ENCODE results near the gene FCGR3B. TPM values are rescaled to one million over a fixed set of nuclear protein-coding genes. Genes with fewer than 3 reads are reported as not detected.
"Not testable (repeated sequence)": the region's sequence is repeated elsewhere in the genome, so short reads cannot be mapped to it uniquely, and the experiment has no call there.

Gene FCGR3B
- total and polyA plus RNA-seq, 4 donors = 0.41 to 13.4 (median 5.8) TPM

GRCh38 chr1:161582882-161583281 lies 48.1 kb downstream of the FCGR3B start:
- H3K4me1 ChIP-seq (ENCODE audit: control insufficient read depth in 1 of 2, insufficient read depth in 2 of 2, low read length in 2 of 2); H3K9me3 ChIP-seq (ENCODE audit: control insufficient read depth, low read length); H3K36me3 ChIP-seq (ENCODE audit: control insufficient read depth in 1 of 2, insufficient read depth in 2 of 2, low read length in 1 of 2); ATAC-seq (ENCODE audit: low FRiP score); H3K4me3 ChIP-seq (ENCODE audit: low read length in 2 of 2); DNase-seq; H3K27me3 ChIP-seq (ENCODE audit: control insufficient read depth in 1 of 2, insufficient read depth in 2 of 2, low read length in 1 of 2); intact Hi-C loops (cut with DNase I); H3K27ac ChIP-seq (ENCODE audit: low read depth in 1 of 2, low read length in 2 of 2): not testable (repeated sequence)
- WGBS, 2 donors = no CpG with 5 or more reads among the region's 4 CpGs

DNA sequence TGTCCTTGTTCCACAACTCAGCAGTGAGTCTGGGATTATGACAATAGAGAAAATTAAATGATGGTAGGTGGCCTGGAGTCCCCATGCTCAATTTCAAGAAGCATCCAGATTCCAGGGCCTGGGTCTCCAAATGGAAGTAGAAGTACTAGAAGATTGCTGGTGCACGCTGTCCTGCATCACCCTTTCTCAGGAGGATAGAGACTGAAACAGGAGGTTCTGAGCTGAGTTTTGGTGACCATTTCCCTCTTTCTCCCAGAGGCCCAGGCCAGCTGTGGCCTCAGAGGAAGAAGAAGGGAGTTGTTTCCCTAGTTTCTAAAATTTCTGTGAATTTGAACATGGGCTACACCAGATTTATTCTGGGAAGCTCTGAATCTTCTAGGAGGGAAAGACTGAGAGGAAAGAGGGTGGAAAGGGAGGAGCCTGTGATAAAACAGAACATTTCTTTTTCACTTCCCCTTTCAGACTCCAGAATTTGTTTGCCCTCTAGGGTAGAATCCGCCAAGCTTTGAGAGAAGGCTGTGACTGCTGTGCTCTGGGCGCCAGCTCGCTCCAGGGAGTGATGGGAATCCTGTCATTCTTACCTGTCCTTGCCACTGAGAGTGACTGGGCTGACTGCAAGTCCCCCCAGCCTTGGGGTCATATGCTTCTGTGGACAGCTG lies 50.0 kb downstream of the FCGR3B start:
- H3K9me3 ChIP-seq (ENCODE audit: control insufficient read depth, low read length); ATAC-seq (ENCODE audit: low FRiP score); H3K4me3 ChIP-seq (ENCODE audit: low read length in 2 of 2); H3K4me1 ChIP-seq (ENCODE audit: control insufficient read depth in 1 of 2, insufficient read depth in 2 of 2, low read length in 2 of 2); H3K27ac ChIP-seq (ENCODE audit: low read depth in 1 of 2, low read length in 2 of 2); intact Hi-C loops (cut with DNase I); H3K36me3 ChIP-seq (ENCODE audit: control insufficient read depth in 1 of 2, insufficient read depth in 2 of 2, low read length in 1 of 2); H3K27me3 ChIP-seq (ENCODE audit: control insufficient read depth in 1 of 2, insufficient read depth in 2 of 2, low read length in 1 of 2); DNase-seq: not testable (repeated sequence)
- WGBS, 2 donors = no CpG with 5 or more reads among the region's 4 CpGs

- H3K9me3 ChIP-seq (ENCODE audit: control insufficient read depth, low read length); H3K36me3 ChIP-seq (ENCODE audit: control insufficient read depth in 1 of 2, insufficient read depth in 2 of 2, low read length in 1 of 2); H3K27me3 ChIP-seq (ENCODE audit: control insufficient read depth in 1 of 2, insufficient read depth in 2 of 2, low read length in 1 of 2); H3K4me1 ChIP-seq (ENCODE audit: control insufficient read depth in 1 of 2, insufficient read depth in 2 of 2, low read length in 2 of 2); H3K4me3 ChIP-seq (ENCODE audit: low read length in 2 of 2); H3K27ac ChIP-seq (ENCODE audit: low read depth in 1 of 2, low read length in 2 of 2); DNase-seq; intact Hi-C loops (cut with DNase I); ATAC-seq (ENCODE audit: low FRiP score): not testable (repeated sequence)
- 75% methylated on average over 1 of the region's 8 CpGs; no CpG with 5 or more reads in 1 of the 2 donors for WGBS, 2 donors
Observed at GRCh38 chr1:161579856-161580507, 51.0 kb downstream of the FCGR3B start.

GRCh38 chr1:161576676-161577075 lies 54.3 kb downstream of the FCGR3B start:
- ATAC-seq (ENCODE audit: low FRiP score); H3K27me3 ChIP-seq (ENCODE audit: control insufficient read depth in 1 of 2, insufficient read depth in 2 of 2, low read length in 1 of 2); H3K4me3 ChIP-seq (ENCODE audit: low read length in 2 of 2); H3K27ac ChIP-seq (ENCODE audit: low read depth in 1 of 2, low read length in 2 of 2); H3K9me3 ChIP-seq (ENCODE audit: control insufficient read depth, low read length); H3K36me3 ChIP-seq (ENCODE audit: control insufficient read depth in 1 of 2, insufficient read depth in 2 of 2, low read length in 1 of 2); DNase-seq; intact Hi-C loops (cut with DNase I); H3K4me1 ChIP-seq (ENCODE audit: control insufficient read depth in 1 of 2, insufficient read depth in 2 of 2, low read length in 2 of 2): not testable (repeated sequence)

Other genes with a start within 250 kb of the FCGR3B start
- 100 to 1,000 TPM in 1 of 2 donors, 10 to 100 TPM in 1; 83.1 to 113 TPM for gene FCGR2A, start 125.7 kb downstream of the FCGR3B start, total RNA-seq
- 10 to 100 TPM; 13.3 to 83.1 TPM for gene FCGR2A, start 125.7 kb downstream of the FCGR3B start, polyA plus RNA-seq
- 10 to 100 TPM in 1 of 2 donors, 1 to 10 TPM in 1; 9.0 to 19.0 TPM for gene HSPA6, start 106.6 kb downstream of the FCGR3B start, total RNA-seq
- 1 to 10 TPM; 1.1 to 1.4 TPM for gene HSPA6, start 106.6 kb downstream of the FCGR3B start, polyA plus RNA-seq
- 100 to 1,000 TPM in 1 of 2 donors, 10 to 100 TPM in 1; 88.2 to 116 TPM for gene FCGR3A, start 81.4 kb downstream of the FCGR3B start, total RNA-seq
- 100 to 1,000 TPM in 1 of 2 donors, 10 to 100 TPM in 1; 13.9 to 108 TPM for gene FCGR3A, start 81.4 kb downstream of the FCGR3B start, polyA plus RNA-seq
- gene FCGR2B, start 32.0 kb upstream of the FCGR3B start, total RNA-seq = 10 to 100 TPM; 13.6 to 68.6 TPM
- gene FCGR2B, start 32.0 kb upstream of the FCGR3B start, polyA plus RNA-seq = 1 to 10 TPM; 3.2 to 8.5 TPM
- under 1 TPM in 1 of 2 donors, not detected in 1; 0.57 TPM for gene FCRLA, start 76.1 kb upstream of the FCGR3B start, total RNA-seq
- under 1 TPM; 0.10 to 0.38 TPM for gene FCRLA, start 76.1 kb upstream of the FCGR3B start, polyA plus RNA-seq
- under 1 TPM; 0.49 to 0.66 TPM for gene FCRLB, start 90.4 kb upstream of the FCGR3B start, total RNA-seq
- 1 to 10 TPM in 1 of 2 donors, under 1 TPM in 1; 0.36 to 2.0 TPM for gene FCRLB, start 90.4 kb upstream of the FCGR3B start, polyA plus RNA-seq
- gene DUSP12, start 118.6 kb upstream of the FCGR3B start, total RNA-seq = 10 to 100 TPM; 19.3 to 22.1 TPM
- gene DUSP12, start 118.6 kb upstream of the FCGR3B start, polyA plus RNA-seq = 10 to 100 TPM; 25.7 to 30.1 TPM
- gene ATF6, start 135.1 kb upstream of the FCGR3B start, total RNA-seq = 10 to 100 TPM; 30.4 to 30.5 TPM
- gene ATF6, start 135.1 kb upstream of the FCGR3B start, polyA plus RNA-seq = 1 to 10 TPM; 6.1 to 7.0 TPM